ENCODE data around the gene MINAR2.

Gene MINAR2

DNA sequence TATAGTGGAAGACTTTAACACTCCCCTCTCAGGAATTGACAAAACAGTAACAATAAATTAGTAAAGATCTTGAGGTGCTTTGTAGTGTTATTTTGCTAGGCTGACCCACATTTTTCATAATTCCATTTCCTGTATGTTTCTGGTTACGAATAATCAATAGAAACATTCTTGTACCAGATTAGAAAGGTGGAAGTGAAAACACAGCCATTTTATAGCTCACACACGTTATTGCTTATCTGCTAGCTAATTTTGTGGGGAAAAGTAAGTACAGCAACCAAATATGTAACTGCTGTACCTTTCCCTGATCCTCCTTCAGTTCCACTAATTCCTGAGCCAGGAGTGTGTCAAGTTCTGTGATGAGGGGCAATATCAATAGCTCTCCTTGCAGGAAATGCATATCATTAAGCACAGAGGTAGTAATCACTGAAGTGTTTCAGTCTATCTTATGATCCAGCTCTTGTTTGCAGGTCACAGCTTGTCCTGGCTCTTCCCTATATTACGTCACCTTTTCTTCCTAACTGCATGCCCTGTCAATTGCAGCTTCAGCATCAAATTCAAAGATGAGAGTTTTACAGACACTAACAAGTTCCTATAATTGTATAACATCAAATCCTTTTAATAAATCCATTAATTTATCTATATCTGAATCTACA lies 59.4 kb downstream of the MINAR2 start:
- no peak overlapping the region for H3K4me3 ChIP-seq (ENCODE audit: low read depth, low read length)
- TF ChIP-seq, protein P1, sequence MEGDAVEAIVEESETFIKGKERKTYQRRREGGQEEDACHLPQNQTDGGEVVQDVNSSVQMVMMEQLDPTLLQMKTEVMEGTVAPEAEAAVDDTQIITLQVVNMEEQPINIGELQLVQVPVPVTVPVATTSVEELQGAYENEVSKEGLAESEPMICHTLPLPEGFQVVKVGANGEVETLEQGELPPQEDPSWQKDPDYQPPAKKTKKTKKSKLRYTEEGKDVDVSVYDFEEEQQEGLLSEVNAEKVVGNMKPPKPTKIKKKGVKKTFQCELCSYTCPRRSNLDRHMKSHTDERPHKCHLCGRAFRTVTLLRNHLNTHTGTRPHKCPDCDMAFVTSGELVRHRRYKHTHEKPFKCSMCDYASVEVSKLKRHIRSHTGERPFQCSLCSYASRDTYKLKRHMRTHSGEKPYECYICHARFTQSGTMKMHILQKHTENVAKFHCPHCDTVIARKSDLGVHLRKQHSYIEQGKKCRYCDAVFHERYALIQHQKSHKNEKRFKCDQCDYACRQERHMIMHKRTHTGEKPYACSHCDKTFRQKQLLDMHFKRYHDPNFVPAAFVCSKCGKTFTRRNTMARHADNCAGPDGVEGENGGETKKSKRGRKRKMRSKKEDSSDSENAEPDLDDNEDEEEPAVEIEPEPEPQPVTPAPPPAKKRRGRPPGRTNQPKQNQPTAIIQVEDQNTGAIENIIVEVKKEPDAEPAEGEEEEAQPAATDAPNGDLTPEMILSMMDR (conservative IDR thresholded peaks at IDR 0.05; ENCODE audit: low read depth, low read length): no peak
- no peak for DNase-seq (ENCODE audit: low read depth)

All from choroid plexus epithelial cell (primary cell).